A549 (cell line): ENCODE results near the gene NPW.

ENCODE experiments used
- CHD4 ChIP-seq: fragments of 200-600 bp; sonication (generic); IDR thresholded peaks from 2 replicates; pipeline ENCODE4 v1.6.1; 2016; ENCODE audit warnings: antibody characterized with exemption, mild to moderate bottlenecking, borderline replicate concordance
- EHF ChIP-seq: fragments of 250-450 bp; sonication (Bioruptor Pico); IDR thresholded peaks from 2 replicates; pipeline ENCODE4 v1.5.0; 2020; ENCODE audit warnings: mild to moderate bottlenecking
- EP300 ChIP-seq, 2 experiments: fragments of >200 bp; sonication (Bioruptor Twin); formaldehyde crosslinking; IDR thresholded peaks; 2 replicates in 1 of 2; 3 replicates in 1 of 2; pipeline ENCODE4 v1.6.1; 2016 to 2017
- JUN ChIP-seq, 2 experiments: fragments of >200 bp; sonication (Bioruptor Twin); formaldehyde crosslinking; IDR thresholded peaks; 2 replicates in 1 of 2; 3 replicates in 1 of 2; pipeline ENCODE4 v1.6.1; 2016 to 2017
- KDM1A ChIP-seq: fragments of 200-600 bp; sonication (generic); IDR thresholded peaks from 2 replicates; pipeline ENCODE4 v1.6.1; 2016; ENCODE audit warnings: low read depth, mild to moderate bottlenecking
- MYC ChIP-seq: IDR thresholded peaks from 2 replicates; pipeline ENCODE4 v1.6.1; 2012; ENCODE audit warnings: mild to moderate bottlenecking, inconsistent platforms, low read length, improper control_type of control experiment, borderline replicate concordance
- NPAS2 ChIP-seq: fragments of 250-450 bp; sonication (Bioruptor Pico); IDR thresholded peaks from 2 replicates; pipeline ENCODE4 v1.8.0; 2022; ENCODE audit warnings: mild to moderate bottlenecking, moderate library complexity, borderline replicate concordance
- POLR2A ChIP-seq: IDR thresholded peaks from 2 replicates; pipeline ENCODE4 v1.6.1; 2012; ENCODE audit warnings: mild to moderate bottlenecking, low read length
- SREBF2 ChIP-seq: fragments of 450-650 bp; IDR thresholded peaks from 2 replicates; pipeline ENCODE4 v1.6.1; 2014; ENCODE audit warnings: mild to moderate bottlenecking, moderate library complexity
- TP53 ChIP-seq: fragments of 250-450 bp; sonication (Bioruptor Pico); IDR thresholded peaks from 2 replicates; pipeline ENCODE4 v1.5.0; 2021; ENCODE audit warnings: mild to moderate bottlenecking, moderate library complexity
- TF ChIP-seq, protein P1 (sequence below): IDR thresholded peaks from 2 replicates; pipeline ENCODE4 v1.6.1; 2012
- TF ChIP-seq, protein P2 (sequence below): fragments of >200 bp; sonication (Bioruptor Twin); formaldehyde crosslinking; IDR thresholded peaks from 3 replicates; pipeline ENCODE4 v1.5.1; 2016
- TF ChIP-seq, protein P3 (sequence below): fragments of 450-650 bp; IDR thresholded peaks from 2 replicates; pipeline ENCODE4 v1.6.1; 2014; ENCODE audit warnings: antibody characterized with exemption

DNA sequence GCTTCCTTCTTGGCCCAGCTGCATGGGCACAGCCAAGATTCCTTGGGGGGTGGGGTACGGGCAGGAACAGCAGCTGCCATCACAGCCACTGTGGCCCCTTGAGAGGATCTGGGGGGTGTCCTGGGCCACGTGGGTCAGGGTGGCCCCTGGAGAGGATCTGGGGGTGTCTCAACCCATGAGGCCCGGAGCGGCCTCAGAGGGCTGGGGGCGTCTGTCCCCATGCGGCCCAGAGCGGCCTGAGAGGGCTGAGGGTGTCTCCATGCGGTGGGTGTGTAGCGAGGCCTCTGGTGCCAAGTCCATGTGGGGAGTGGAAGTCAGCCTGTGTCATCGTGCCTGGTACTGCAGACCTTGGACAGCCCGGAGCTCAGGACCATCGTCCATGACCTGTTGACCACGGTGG, 41.9 kb downstream of the NPW start:
- no peak for TF ChIP-seq KDM1A
- TF ChIP-seq POLR2A, result no peak
- TF ChIP-seq, protein P1, sequence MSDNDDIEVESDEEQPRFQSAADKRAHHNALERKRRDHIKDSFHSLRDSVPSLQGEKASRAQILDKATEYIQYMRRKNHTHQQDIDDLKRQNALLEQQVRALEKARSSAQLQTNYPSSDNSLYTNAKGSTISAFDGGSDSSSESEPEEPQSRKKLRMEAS, result no peak
- no peak for TF ChIP-seq CHD4
- TF ChIP-seq, protein P2, sequence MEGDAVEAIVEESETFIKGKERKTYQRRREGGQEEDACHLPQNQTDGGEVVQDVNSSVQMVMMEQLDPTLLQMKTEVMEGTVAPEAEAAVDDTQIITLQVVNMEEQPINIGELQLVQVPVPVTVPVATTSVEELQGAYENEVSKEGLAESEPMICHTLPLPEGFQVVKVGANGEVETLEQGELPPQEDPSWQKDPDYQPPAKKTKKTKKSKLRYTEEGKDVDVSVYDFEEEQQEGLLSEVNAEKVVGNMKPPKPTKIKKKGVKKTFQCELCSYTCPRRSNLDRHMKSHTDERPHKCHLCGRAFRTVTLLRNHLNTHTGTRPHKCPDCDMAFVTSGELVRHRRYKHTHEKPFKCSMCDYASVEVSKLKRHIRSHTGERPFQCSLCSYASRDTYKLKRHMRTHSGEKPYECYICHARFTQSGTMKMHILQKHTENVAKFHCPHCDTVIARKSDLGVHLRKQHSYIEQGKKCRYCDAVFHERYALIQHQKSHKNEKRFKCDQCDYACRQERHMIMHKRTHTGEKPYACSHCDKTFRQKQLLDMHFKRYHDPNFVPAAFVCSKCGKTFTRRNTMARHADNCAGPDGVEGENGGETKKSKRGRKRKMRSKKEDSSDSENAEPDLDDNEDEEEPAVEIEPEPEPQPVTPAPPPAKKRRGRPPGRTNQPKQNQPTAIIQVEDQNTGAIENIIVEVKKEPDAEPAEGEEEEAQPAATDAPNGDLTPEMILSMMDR, result no peak
- TF ChIP-seq MYC, result no peak
- no peak for TF ChIP-seq EP300 (IDR thresholded peaks at IDR 0.05)
- TF ChIP-seq NPAS2 (CRISPR knock-in tag), result no peak
- TF ChIP-seq JUN (IDR thresholded peaks at IDR 0.05), result no peak
- no peak for TF ChIP-seq EHF (CRISPR knock-in tag)
- TF ChIP-seq SREBF2, result no peak
- no peak for TF ChIP-seq TP53 (CRISPR knock-in tag)
- TF ChIP-seq, protein P3, sequence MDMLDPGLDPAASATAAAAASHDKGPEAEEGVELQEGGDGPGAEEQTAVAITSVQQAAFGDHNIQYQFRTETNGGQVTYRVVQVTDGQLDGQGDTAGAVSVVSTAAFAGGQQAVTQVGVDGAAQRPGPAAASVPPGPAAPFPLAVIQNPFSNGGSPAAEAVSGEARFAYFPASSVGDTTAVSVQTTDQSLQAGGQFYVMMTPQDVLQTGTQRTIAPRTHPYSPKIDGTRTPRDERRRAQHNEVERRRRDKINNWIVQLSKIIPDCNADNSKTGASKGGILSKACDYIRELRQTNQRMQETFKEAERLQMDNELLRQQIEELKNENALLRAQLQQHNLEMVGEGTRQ, result no peak
